ENCODE data around the gene LIPC.

DNA sequence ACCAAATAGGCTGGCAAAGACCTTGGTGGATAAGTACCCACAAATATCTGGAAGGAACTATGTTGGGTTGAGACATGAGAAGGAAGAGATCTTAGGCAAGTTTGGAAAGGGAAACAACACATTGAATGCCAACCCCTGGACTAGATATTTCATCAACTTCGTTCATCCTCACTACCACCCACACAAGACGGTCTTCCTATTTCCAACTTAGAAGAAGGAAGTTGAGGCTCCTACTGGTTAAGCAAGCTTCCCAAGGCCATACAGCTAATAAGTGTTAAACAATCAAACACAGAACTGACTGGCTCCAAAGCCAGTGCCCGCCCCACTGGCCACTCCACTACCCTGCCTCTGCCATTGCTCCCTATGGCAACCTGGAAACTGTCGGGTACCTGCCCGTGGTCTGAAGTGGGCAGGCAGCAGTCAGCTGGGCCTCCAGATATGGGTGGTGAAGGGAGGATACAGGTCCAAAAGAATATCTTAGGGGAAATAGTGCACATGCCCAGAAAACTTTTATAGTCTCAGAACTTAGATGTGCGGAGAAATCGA, 94.9 kb downstream of the LIPC start:
- TF ChIP-seq POLR2A (IDR thresholded peaks at IDR 0.05; ENCODE audit: low read length) (no peak), GATA1 (IDR thresholded peaks at IDR 0.05; ENCODE audit: low read depth, low read length) (no peak)

Data from erythroblast (primary cell).